ENCODE data around the gene SORBS1.
A peak's percentile ranks its signal among the peaks of the same experiment; 100 is the strongest.

SORBS1 gene

DNA sequence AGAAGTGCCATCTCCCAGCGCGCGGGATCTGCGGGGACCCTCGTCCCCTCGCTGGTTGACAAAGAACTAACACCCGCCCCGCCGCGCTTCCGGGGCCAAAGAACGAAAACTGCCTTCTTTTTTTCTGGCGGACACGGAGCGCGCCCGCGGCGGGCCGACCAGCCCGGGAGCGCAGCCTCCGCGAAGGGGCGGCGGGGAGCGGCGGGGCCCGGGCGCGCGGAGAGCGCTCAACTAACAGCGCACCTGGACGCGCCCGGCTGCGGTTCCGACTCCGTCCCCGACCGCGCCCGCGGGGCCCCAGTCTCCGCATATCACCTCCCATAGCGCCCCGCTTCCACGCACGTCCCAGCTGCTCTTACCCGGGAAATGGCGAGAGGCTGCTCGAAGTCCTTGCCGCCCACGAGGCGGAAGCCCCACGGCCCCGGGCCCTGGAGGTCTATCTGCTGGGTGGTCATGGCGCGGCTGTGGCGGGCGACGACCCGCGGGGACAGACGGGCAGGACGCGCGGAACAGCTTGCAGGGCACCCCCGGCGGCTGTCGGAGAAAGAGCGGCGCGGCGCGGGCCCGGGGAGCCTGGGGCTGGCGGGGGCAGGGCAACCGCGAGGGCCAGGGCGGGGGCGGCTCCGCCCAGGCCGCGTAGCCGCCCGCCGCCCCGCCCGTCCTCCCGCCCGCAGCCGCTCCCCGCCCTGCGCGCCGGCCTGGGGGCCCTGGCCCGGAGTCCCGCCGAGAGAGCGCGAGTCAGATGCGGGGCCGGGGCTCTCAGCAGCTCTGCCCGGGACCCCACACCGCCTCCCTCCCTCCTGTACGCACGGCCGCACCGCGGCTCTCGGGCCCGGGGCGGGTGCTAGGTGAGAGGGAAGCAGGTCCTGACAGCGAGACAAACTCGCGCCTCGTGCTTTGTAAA lies 270.5 kb downstream of the SORBS1 start, which contains the start of gene PDLIM1:
Gene PDLIM1, minus strand, starts transcription at position 543 of the 904 bp plus-strand sequence. Its CDS starts 88 bp downstream, at position 455.
- H3K4me3 ChIP-seq (replicated peaks in 1 of 2; ENCODE audit: low read depth in 2 of 2, low read length in 2 of 2), result peak within 1 kb of the TSS; percentile 93 to 97
- DNase-seq (ENCODE audit: low read depth in 2 of 2), result peak; percentile 52 to 74
- TF ChIP-seq, protein P1, sequence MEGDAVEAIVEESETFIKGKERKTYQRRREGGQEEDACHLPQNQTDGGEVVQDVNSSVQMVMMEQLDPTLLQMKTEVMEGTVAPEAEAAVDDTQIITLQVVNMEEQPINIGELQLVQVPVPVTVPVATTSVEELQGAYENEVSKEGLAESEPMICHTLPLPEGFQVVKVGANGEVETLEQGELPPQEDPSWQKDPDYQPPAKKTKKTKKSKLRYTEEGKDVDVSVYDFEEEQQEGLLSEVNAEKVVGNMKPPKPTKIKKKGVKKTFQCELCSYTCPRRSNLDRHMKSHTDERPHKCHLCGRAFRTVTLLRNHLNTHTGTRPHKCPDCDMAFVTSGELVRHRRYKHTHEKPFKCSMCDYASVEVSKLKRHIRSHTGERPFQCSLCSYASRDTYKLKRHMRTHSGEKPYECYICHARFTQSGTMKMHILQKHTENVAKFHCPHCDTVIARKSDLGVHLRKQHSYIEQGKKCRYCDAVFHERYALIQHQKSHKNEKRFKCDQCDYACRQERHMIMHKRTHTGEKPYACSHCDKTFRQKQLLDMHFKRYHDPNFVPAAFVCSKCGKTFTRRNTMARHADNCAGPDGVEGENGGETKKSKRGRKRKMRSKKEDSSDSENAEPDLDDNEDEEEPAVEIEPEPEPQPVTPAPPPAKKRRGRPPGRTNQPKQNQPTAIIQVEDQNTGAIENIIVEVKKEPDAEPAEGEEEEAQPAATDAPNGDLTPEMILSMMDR (IDR thresholded peaks at IDR 0.05; ENCODE audit: low read depth, low read length), result no peak

DNA sequence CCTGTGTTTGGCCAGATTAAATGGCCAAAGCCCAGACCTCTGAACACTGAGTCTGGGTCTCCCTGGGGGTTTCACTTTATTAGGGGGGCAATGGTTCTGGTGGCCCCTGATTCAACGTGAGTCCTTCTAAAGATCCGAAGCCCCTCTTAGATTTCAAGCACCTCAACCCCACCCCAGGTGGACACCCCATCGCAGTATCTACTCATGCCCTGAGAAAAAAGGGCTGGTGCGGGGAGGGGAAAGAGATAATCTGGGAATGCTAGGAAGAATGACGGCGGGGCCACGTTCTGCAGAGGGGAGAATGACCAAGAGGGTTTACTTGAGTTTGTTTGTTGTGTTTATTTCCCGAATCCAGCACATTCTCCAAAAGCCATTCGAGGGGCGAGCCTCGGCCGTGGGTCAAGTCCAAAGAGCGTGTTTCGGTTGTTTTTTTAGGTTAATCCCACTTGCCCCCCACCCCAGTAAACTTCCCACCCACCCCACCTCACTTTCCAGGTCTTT lies 271.2 kb downstream of the SORBS1 start:
- TF ChIP-seq, protein P1 (IDR thresholded peaks at IDR 0.05; ENCODE audit: low read depth, low read length), result no peak
- no peak for DNase-seq (ENCODE audit: low read depth in 2 of 2)
- H3K4me3 ChIP-seq (replicated peaks in 1 of 2; ENCODE audit: low read depth in 2 of 2, low read length in 2 of 2), result peak overlapping the region; percentile 93 to 97

DNA sequence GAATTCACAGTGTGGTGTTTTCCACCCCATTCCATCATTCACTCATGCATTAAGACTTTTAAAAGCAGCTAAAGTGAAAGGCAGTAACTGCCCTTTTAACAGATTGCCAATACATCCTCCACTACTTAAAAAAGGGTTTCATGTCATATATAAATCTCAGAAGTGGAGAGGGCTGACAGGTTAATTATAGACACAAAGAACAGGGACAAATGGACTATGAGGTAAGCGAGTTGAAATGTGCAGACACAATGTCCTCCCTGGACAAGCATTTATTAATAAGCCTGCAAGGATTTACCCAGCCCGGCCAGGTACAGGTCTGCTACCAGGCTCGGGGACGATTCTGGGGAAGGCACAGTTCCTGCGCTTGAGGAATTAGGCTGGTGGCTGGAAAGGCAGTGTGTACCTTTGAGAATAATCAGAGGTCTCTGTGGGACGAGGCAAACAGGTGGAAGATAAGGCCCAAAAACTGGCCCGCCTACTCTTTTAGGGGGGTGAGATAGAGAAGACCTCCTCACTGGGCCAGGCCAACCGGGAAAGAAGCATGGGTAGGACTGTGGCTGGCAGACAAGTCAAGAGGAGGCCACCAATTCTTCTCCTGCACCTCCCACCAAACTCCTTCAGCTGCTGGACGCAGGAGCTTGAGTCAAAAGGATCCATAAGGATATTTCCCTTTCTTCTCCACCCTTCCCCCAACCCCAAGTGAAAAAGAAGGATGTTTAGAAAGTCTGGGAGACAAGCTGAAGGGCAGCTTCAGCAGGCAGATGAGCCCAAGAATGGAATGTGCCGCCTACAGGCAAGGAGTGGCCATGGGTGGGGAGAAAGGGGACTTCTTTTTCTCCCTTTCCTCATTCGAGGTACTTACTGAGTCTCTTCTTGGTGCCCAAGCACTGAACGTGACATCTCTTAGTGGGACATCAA lies 271.9 kb downstream of the SORBS1 start:
- H3K4me3 ChIP-seq (replicated peaks in 1 of 2; ENCODE audit: low read depth in 2 of 2, low read length in 2 of 2), result peak overlapping the region; percentile 93 to 97
- TF ChIP-seq, protein P1 (IDR thresholded peaks at IDR 0.05; ENCODE audit: low read depth, low read length), result peak; percentile 31
- peak in 1 of 2 donors; percentile 53 for DNase-seq (ENCODE audit: low read depth in 2 of 2)

DNA sequence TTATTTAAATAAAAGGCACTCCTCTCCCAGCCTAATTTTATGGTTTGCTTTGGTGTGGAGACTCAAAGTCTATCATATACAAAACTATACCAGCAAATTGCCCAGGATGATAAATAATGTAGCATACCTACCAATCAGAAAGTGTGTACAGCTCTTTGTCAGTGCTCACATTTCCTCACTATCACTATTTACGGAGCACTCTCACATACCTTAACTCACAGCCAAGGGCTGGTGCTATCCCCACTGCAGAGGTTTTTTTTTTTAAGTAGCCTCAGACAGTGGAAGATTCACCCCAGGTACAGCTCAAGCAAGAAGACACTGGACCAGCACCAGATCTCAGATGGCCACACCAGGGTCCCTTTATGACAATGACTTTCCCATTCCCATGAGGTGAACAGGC lies 272.9 kb downstream of the SORBS1 start:
- H3K4me3 ChIP-seq (replicated peaks in 1 of 2; ENCODE audit: low read depth in 2 of 2, low read length in 2 of 2), result peak overlapping the region in 1 of 2 donors; percentile 2
- DNase-seq (ENCODE audit: low read depth in 2 of 2), result no peak
- TF ChIP-seq, protein P1 (IDR thresholded peaks at IDR 0.05; ENCODE audit: low read depth, low read length), result no peak

DNA sequence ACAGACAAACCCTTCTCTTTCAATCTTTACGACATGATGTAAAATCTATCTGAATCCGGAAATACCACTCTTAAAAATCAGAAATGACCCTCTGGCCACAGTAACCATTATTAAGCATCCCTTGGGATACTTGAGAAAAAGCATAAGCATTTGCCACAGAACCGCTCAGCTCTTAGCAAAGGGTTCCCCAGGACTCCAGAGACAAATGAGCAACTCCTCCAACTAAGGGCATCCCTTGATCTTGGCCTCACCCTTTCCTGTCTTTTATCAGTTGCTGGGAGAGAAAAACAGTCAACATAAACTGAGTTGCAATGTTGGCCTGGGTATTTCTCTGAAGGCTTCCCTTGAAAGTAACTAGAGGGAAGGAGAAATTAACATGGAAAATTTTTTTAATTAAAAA lies 273.9 kb downstream of the SORBS1 start:
- DNase-seq (ENCODE audit: low read depth in 2 of 2), result peak; percentile 59 to 85
- no peak overlapping the region for H3K4me3 ChIP-seq (replicated peaks in 1 of 2; ENCODE audit: low read depth in 2 of 2, low read length in 2 of 2)
- TF ChIP-seq, protein P1 (IDR thresholded peaks at IDR 0.05; ENCODE audit: low read depth, low read length), result no peak

DNA sequence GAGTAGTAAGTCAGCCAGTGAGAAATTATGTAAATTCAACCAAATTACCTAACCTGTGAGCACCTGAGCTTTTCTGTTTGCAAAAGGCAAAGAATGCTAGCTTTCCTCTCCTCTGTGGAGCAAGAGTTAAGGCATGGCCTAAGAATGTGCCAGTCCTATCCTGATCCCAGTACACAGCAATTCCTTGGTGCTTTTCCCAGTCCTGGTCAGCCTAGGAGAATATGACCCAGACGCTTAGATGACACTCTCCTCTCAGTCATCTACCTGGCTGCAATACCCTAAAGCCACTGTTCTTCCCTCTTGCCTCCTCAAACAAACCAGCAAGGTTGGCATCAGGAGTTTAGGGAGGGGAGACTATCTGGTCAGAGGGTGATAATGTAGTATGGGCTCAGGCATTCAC lies 274.5 kb downstream of the SORBS1 start:
- DNase-seq (ENCODE audit: low read depth in 2 of 2), result no peak
- H3K4me3 ChIP-seq (replicated peaks in 1 of 2; ENCODE audit: low read depth in 2 of 2, low read length in 2 of 2), result no peak overlapping the region
- TF ChIP-seq, protein P1 (IDR thresholded peaks at IDR 0.05; ENCODE audit: low read depth, low read length), result no peak

Data from cardiac fibroblast (primary cell).